Activated CD4-positive, alpha-beta T cell treated with anti-CD3 and anti-CD28 coated beads, Interleukin-2, Interleukin-6, amounts not matched to agents 100 ng/mL and 50 ng/mL, durations not matched to agents 16 hours and 8 hours (primary cell): Measurements from ENCODE around the gene THSD7A.

Source experiments
- DNase-seq: peaks from one replicate; pipeline ENCODE4 v3.0.0-alpha.2; 2020

The THSD7A gene

GRCh38 chr7:11747715-11748485 lies 84.1 kb downstream of the THSD7A start:
- DNase-seq: no peak

- DNase-seq: no peak
Observed at GRCh38 chr7:11746591-11746990, 85.4 kb downstream of the THSD7A start.

DNA sequence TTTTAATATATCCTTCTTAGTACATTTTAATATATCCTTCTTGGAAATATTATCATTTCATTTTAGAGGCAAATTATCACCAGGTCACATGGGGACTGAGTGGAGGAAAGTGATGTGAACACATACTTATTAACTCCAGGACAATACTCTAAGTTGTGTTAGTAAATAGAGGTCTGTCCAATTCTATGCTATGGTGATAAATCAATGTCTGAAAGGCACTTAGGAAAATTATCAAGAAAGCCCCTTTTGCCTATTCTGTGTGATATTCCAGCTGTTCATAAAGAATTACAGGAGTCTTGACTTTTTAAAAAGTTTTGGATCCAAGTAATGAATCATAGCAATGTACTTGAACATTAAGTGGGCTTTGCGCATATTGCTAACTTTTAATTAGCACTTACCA lies 88.5 kb downstream of the THSD7A start:
- DNase-seq: no peak

DNA sequence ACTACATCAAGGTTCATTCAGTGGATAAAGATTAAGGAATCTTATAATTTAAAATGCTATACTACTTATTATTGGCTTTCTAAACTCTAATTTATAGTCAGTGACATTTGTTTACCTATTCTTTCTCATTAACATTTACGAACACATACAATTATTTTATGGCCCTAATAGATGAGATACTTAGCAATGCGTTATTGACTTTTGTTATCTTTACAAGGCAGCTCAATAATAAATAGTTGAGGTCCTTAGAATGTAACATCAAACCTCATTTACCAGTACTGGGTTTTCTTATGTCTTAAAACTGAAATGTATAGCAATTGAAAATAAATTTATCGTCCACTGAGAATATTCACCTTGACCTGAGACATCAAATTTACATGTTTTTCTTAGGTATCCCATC lies 89.0 kb downstream of the THSD7A start:
- no peak for DNase-seq

GRCh38 chr7:11742496-11742895 lies 89.5 kb downstream of the THSD7A start:
- DNase-seq: no peak

- no peak for DNase-seq
Observed at GRCh38 chr7:11737723-11738122, 94.3 kb downstream of the THSD7A start.

DNA sequence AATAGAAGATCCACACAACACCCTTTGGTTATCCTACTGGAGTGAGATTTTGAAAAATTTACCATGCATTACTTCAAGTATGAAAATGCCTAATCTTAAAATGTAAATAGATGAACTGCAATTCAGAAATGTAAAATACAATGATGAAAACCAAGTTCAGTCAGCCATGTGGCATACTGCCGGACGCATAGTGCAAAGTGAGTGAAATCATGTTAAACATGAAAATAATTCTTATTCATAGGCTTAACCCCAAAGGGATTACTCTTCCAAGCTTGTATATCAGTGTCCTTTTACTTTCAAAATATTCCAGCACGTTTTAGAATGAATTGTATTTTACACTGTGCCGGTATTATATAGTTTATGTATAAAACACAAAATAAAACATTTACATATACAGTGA lies 99.8 kb downstream of the THSD7A start:
- DNase-seq: no peak

GRCh38 chr7:11730725-11731124 lies 101.3 kb downstream of the THSD7A start:
- DNase-seq: no peak

- no peak for DNase-seq
Observed at GRCh38 chr7:11727864-11728263, 104.1 kb downstream of the THSD7A start.

GRCh38 chr7:11726794-11727155 lies 105.2 kb downstream of the THSD7A start:
- DNase-seq: no peak

- DNase-seq: no peak
Observed at GRCh38 chr7:11726001-11726793, 105.8 kb downstream of the THSD7A start.

GRCh38 chr7:11716185-11716584 lies 115.8 kb downstream of the THSD7A start:
- DNase-seq: no peak

- no peak for DNase-seq
Observed at GRCh38 chr7:11714676-11715075, 117.3 kb downstream of the THSD7A start.

GRCh38 chr7:11714205-11714604 lies 117.8 kb downstream of the THSD7A start:
- DNase-seq: no peak

DNA sequence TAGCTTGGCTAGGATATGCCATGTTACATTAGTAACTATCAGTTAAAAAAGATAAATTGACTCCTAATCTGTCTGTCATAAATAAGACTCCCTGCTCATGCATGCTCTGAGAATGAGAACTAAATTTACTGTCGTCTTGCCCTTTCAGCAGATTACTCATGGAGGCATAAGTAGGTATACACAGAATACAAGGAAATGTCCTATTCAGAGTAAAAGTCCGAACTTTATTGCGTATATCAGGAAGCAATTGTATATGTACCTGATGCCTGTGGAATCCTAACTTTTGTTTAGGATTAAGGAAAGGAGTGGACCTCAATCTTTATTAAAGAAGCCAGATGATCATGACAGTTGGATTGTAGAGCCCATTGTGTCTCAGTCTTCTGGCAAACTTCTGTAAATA lies 118.6 kb downstream of the THSD7A start:
- DNase-seq: no peak

DNA sequence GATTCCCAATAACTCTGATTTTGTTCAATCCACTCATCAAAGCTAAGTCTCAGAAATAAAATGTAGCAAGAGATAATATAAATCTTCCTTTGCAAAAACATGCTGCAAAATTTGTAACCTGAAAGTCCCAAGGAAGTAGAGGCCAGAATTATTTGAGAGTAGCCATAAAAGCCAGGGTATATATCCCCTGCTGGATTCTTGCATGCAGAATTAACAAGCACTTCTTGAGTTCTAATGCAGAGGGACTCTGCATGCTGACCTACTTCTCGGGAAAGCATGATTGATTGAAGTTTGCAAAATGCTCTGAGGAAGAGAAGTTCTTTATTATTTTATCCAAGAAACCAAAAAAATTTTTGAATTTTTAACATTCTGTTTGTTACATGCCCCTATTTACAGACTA lies 121.6 kb downstream of the THSD7A start:
- no peak for DNase-seq

DNA sequence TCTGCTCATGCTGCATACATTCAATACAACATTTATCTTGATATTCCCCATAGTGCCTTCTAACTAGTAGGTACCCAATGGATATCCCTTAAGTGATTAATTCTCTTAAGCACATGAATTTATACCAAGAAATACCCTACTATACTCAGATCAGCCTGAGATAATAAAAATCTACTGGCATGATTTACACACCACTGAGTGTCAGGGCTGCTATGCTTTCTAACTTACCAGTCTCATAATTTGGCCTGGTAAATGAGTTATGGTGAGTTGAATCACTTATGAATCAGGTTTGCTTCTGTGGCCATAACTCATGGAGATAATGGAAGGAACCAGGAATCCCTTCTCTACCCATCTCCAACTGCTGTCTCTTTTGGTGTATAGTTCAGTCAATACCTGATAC lies 122.8 kb downstream of the THSD7A start:
- DNase-seq: no peak

DNA sequence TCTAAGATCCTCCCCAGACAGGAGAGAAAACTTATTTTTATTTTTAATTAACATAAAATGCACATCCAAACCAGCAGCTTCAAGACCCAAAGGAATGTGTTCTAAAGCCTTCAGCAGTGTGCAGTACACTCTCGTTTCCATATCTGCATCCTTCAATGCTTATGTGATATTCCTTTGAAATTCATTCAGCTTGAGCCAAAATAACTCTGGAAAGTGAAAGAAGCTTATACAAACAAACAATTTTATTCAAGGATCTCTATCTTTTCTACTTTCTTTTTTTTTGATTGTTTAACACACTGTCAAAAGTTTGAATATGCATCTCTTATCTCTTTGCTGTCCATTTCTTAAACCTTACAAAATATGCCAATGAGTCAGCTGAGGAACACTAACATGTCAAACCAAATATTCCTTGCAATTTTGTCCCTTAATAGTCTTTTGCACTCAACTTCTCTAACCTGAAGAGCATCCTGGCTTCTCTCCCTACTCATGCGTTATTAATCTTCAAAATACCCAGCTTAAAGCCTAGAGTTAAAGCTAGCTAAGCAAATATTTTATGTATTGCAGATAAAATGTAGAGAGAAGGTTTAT lies 124.3 kb downstream of the THSD7A start:
- DNase-seq: no peak

DNA sequence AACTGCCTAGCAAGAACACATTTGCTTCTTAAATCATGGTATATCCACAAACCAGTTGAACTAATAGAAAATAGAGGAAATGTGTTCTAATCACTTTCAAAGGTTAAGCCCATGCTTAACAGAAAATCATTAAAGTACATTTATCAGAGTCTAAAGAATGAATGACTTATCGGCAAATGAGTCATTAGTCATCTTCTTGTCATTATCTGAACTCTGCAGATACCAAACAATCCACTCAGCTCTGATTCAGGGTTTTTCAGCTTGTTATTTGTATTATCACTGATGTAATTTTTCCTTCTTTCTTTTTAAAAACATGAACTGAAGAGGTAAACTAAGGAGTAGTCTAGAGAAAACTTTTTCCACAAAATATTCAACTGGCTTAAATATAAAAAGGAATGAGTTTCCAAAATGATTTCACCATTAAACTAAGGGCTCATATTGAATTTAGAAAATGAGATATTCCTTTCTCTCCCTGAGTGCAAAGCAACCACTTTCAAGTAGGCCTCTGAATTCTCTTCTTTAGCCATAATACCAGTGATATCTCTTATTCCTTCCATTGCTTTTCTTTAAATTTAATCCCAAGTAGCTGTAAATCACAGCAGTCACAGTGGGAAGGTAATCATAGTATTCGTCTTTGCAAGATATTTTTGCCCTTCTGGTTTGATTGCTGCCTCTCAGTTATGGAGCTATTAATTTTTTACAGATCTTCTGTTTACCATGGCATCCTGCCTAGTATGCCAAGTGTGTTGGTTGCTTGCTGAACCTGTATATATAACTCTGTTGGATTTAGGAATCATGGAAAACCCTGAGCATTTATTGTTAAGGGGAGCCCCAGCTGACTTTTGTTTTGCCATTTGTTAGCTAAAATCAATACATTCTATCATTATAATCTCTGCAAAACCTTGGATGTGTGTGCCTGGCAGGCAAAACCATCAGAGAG lies 125.1 kb downstream of the THSD7A start:
- DNase-seq: no peak

DNA sequence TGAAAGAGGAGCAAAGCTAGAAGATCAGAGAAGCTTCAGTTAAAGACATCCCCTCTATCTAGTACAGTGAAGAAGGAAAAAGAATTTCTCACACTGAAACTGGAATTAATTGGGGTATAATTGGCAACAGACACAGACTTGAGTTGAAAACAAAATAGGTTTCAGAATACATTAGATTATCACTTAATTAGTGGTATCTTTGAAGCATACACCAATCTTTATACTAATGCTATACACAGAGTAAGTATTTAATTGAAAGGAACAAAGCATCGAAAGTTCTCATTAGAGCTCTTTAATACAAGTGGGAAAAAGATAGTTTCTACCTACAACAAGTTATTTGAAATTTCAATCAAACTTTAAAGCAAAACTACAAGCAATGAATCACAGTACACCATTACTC lies 128.2 kb downstream of the THSD7A start:
- DNase-seq: no peak

- no peak for DNase-seq
Observed at GRCh38 chr7:11702938-11703337, 129.1 kb downstream of the THSD7A start.

- no peak for DNase-seq
Observed at GRCh38 chr7:11701829-11702560, 130.0 kb downstream of the THSD7A start.
